GM12891 (cell line): Measurements from ENCODE around the gene IGSF6.

Experiments used
- DNase-seq: peaks from one replicate; pipeline ENCODE4 v3.0.0; 2011; ENCODE audit warnings: low spot score; ENCODE audit not compliant: insufficient read length
- FAIRE-seq: peaks from 2 replicates; lab custom pipeline; 2011; peaks lifted over from hg19 to GRCh38; lab: Jason Lieb, UNC
- PAX5 ChIP-seq: IDR thresholded peaks from 2 replicates; pipeline ENCODE4 v1.6.1; 2011; ENCODE audit warnings: low read length, moderate library complexity, mild to moderate bottlenecking; ENCODE audit not compliant: insufficient read depth, severe bottlenecking
- POLR2A ChIP-seq: IDR thresholded peaks from 2 replicates; pipeline ENCODE4 v1.6.1; 2011; ENCODE audit warnings: low read depth, low read length, control low read depth
- POLR2AphosphoS5 ChIP-seq: IDR thresholded peaks from 2 replicates; pipeline ENCODE4 v1.6.1; 2011; ENCODE audit warnings: low read depth, low read length, control low read depth
- POU2F2 ChIP-seq: IDR thresholded peaks from 2 replicates; pipeline ENCODE4 v1.6.1; 2011; ENCODE audit warnings: low read depth, mild to moderate bottlenecking, control low read depth, low read length, moderate library complexity
- SPI1 ChIP-seq: IDR thresholded peaks from 2 replicates; pipeline ENCODE4 v1.6.1; 2011; ENCODE audit warnings: low read depth, low read length, control low read depth
- TAF1 ChIP-seq: IDR thresholded peaks from 2 replicates; pipeline ENCODE4 v1.6.1; 2011; ENCODE audit warnings: low read depth, low read length, control low read depth

The IGSF6 gene

GRCh38 chr16:21628772-21629171, 23.6 kb downstream of the IGSF6 start:
- no peak for DNase-seq
- no peak for FAIRE-seq
- no peak for TF ChIP-seq SPI1
- no peak for TF ChIP-seq TAF1
- no peak for TF ChIP-seq POU2F2
- TF ChIP-seq POLR2AphosphoS5, result no peak
- no peak for TF ChIP-seq POLR2A
- TF ChIP-seq PAX5, result no peak

- FAIRE-seq (no peak), DNase-seq (no peak)
- TF ChIP-seq PAX5, result no peak
- TF ChIP-seq POLR2AphosphoS5, result no peak
- no peak for TF ChIP-seq POU2F2
- no peak for TF ChIP-seq SPI1
- TF ChIP-seq POLR2A, result no peak
- TF ChIP-seq TAF1, result no peak
These were observed 24.2 kb downstream of the IGSF6 start for GRCh38 chr16:21628121-21628726.

- no peak for FAIRE-seq
- no peak for DNase-seq
These were observed 25.6 kb downstream of the IGSF6 start for GRCh38 chr16:21626659-21627277.

GRCh38 chr16:21625026-21625425, 27.4 kb downstream of the IGSF6 start:
- no peak for TF ChIP-seq PAX5
- no peak for TF ChIP-seq POU2F2
- no peak for TF ChIP-seq POLR2A
- TF ChIP-seq TAF1, result no peak
- no peak for TF ChIP-seq SPI1
- TF ChIP-seq POLR2AphosphoS5, result no peak
- FAIRE-seq, result no peak
- no peak for DNase-seq

More at GRCh38 chr16:21626659-21627277, 25.6 kb downstream of the IGSF6 start:
- no peak for TF ChIP-seq TAF1
- TF ChIP-seq POLR2AphosphoS5, result no peak
- TF ChIP-seq POU2F2, result no peak
- TF ChIP-seq SPI1, result no peak
- no peak for TF ChIP-seq PAX5
- no peak for TF ChIP-seq POLR2A

- TF ChIP-seq POLR2A (no peak), SPI1 (no peak), POLR2AphosphoS5 (no peak), PAX5 (no peak), TAF1 (no peak), POU2F2 (no peak)
- no peak for FAIRE-seq
These were observed 29.9 kb downstream of the IGSF6 start for GRCh38 chr16:21622545-21622944.

GRCh38 chr16:21620592-21620991, 31.8 kb downstream of the IGSF6 start:
- no peak for FAIRE-seq
- DNase-seq, result no peak
- TF ChIP-seq POU2F2 (no peak), PAX5 (no peak), TAF1 (no peak), POLR2AphosphoS5 (no peak), POLR2A (no peak), SPI1 (no peak)

More at GRCh38 chr16:21622545-21622944, 29.9 kb downstream of the IGSF6 start:
- no peak for DNase-seq

- no peak for TF ChIP-seq SPI1
- FAIRE-seq (no peak), DNase-seq (no peak)
These were observed 32.5 kb downstream of the IGSF6 start for GRCh38 chr16:21619765-21620425.

- FAIRE-seq (no peak), DNase-seq (no peak)
- no peak for TF ChIP-seq POLR2A
- TF ChIP-seq POU2F2, result no peak
- TF ChIP-seq TAF1, result no peak
- no peak for TF ChIP-seq POLR2AphosphoS5
- no peak for TF ChIP-seq PAX5
- no peak for TF ChIP-seq SPI1
These were observed 34.1 kb downstream of the IGSF6 start for GRCh38 chr16:21618281-21618680.

GRCh38 chr16:21617607-21618006, 34.8 kb downstream of the IGSF6 start:
- TF ChIP-seq PAX5, result no peak
- TF ChIP-seq POLR2AphosphoS5, result no peak
- no peak for TF ChIP-seq TAF1
- no peak for TF ChIP-seq POU2F2
- TF ChIP-seq POLR2A, result no peak
- no peak for TF ChIP-seq SPI1
- DNase-seq, result no peak
- FAIRE-seq, result no peak
